ENCODE measurements around the gene MRPS18A. TPM values are rescaled to one million over a fixed set of nuclear protein-coding genes. Genes with fewer than 3 reads are reported as not detected.

MRPS18A gene
- total and polyA plus RNA-seq, 2 donors (not counting 1 experiment from before 2014, with no cell fraction given) = 39.6 to 46.3 TPM

DNA sequence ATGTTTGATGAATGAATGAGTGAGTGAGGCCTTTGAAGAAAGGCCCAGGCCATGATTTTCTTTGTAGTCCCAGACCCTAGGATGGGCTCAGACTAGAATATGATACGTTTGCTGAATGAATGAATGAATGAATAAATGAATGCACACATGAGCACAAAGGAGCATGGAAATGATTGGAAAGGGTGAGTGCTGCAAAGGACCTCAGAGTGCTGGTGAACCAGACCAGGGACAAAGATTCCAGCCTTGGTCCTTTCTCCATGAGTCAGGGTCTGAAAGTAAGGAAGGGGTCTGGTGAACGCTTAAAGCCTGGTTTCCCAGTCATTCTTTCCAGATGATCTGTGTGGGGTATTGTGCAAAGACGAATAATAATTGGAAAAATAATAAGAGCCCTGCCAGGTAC lies 40.0 kb upstream of the MRPS18A start:
- Histone ChIP-seq H3K9me3 (ENCODE audit: control extremely low read depth in 1 of 3, control insufficient read depth in 2 of 3, insufficient read depth in 1 of 3, low read length in 2 of 3) (peaks cover 3 to 19% (median 10%) of the 10 kb centered on the region in 3 donors), H3K9ac (ENCODE audit: low read length) (no peak overlapping the region), H3K79me2 (ENCODE audit: control insufficient read depth, insufficient read depth, low read length) (no peaks in the 10 kb centered on the region), H3K4me1 (ENCODE audit: control insufficient read depth in 2 of 2, insufficient read depth in 2 of 2, low read length in 2 of 2) (peaks cover 20 to 24% of the 10 kb centered on the region in 2 donors), H3K4me2 (replicated peaks; ENCODE audit: low read depth, low read length, poor library complexity, severe bottlenecking) (no peak overlapping the region), H4K20me1 (ENCODE audit: control insufficient read depth, insufficient read depth, low read length, poor library complexity, severe bottlenecking) (no peaks in the 10 kb centered on the region), H3K27me3 (replicated peaks in 1 of 4; ENCODE audit: control extremely low read depth in 1 of 4, control insufficient read depth in 3 of 4, insufficient read depth in 4 of 4, low read length in 3 of 4) (no peaks in the 10 kb centered on the region), H2AFZ (ENCODE audit: insufficient read depth, low read depth, low read length, poor library complexity, severe bottlenecking) (no peak overlapping the region), H3K36me3 (replicated peaks in 1 of 2; ENCODE audit: control extremely low read depth in 1 of 2, control insufficient read depth in 1 of 2, extremely low read depth in 1 of 2, insufficient read depth in 2 of 2, low read length in 1 of 2) (no peaks in the 10 kb centered on the region), H3K4me3 (ENCODE audit: control extremely low read depth in 1 of 5, extremely low read depth in 1 of 5, insufficient read depth in 1 of 5, low read depth in 2 of 5, low read length in 4 of 5) (no peak overlapping the region), H3K27ac (ENCODE audit: low read length in 2 of 2) (no peak overlapping the region)
- POLR2A ChIA-PET = no interaction called here
- DNase-seq (no peak), ATAC-seq (ENCODE audit: low read depth) (no peak)
- TF ChIP-seq, protein P1, sequence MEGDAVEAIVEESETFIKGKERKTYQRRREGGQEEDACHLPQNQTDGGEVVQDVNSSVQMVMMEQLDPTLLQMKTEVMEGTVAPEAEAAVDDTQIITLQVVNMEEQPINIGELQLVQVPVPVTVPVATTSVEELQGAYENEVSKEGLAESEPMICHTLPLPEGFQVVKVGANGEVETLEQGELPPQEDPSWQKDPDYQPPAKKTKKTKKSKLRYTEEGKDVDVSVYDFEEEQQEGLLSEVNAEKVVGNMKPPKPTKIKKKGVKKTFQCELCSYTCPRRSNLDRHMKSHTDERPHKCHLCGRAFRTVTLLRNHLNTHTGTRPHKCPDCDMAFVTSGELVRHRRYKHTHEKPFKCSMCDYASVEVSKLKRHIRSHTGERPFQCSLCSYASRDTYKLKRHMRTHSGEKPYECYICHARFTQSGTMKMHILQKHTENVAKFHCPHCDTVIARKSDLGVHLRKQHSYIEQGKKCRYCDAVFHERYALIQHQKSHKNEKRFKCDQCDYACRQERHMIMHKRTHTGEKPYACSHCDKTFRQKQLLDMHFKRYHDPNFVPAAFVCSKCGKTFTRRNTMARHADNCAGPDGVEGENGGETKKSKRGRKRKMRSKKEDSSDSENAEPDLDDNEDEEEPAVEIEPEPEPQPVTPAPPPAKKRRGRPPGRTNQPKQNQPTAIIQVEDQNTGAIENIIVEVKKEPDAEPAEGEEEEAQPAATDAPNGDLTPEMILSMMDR (IDR thresholded peaks at IDR 0.05) = no peak
- no peak for TF ChIP-seq EZH2 (IDR thresholded peaks at IDR 0.05; ENCODE audit: borderline replicate concordance, insufficient read depth, low read depth, low read length, poor library complexity, severe bottlenecking)
- intact Hi-C loops (cut with micrococcal nuclease) = no loop called here
- CTCF ChIA-PET = no interaction called here
- Mint-ChIP-seq H3K27ac (no peak overlapping the region), H3K4me1 (peaks cover 27% of the 10 kb centered on the region), H3K9me3 (ENCODE audit: insufficient read depth) (peaks cover 6% of the 10 kb centered on the region), H3K27me3 (peaks cover 3% of the 10 kb centered on the region), H3K4me3 (no peak overlapping the region)
- 85% methylated on average over 3 of the region's 3 CpGs for WGBS (ENCODE audit: insufficient coverage)

DNA sequence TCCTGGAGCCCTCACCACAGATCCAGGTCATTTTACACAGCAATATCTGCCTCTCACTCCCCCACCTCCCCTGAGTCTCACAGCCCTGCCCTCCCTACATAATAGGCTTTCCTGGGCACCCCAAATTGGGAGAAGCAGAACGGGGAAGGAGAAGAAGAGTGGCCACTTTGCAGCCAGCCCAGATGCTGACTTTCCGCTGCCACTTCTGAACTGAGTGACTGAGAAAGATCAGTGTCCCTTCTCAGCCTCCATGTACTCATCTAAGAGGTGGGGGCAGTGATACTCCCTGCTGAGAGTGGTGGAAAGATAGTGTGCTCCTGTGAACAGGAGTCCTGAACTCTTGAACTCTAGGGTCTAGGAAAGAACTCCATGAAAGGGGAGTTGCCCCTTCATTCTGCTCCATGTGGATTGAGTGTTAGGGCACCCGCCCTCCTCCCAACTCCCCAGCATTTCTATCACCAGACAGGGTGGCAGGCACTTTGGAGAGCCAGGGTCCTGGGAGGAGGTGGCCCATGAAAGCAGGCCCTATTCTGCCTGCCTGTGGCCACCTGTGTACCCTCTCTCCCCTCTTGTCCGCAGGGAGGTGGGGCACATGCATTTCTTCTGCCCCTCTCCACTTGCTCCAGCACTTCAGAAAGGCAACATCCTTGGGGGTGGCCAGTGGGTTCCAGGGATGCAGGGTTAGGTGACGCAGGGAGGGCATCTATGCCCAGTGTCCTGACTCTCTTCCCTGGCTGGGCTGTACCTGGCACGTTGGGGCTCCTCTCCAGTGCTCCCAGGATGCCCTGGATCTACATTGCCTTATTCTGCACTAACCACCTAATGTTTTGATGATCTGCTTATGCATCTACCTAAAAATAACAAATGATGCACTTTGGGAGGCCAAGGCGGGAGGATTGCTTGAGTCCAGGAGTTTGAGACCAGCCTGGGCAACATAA lies 38.3 kb upstream of the MRPS18A start:
- H3K36me3 ChIP-seq (replicated peaks in 1 of 2; ENCODE audit: control extremely low read depth in 1 of 2, control insufficient read depth in 1 of 2, extremely low read depth in 1 of 2, insufficient read depth in 2 of 2, low read length in 1 of 2) = no peaks in the 10 kb centered on the region
- intact Hi-C loops (cut with micrococcal nuclease) = loop anchor here (1.0 to 2.0 kb wide), 2 partner anchors 44 to 91 kb away; partner anchors contain the start of gene VEGFA
- Mint-ChIP-seq H3K27ac (peak overlapping the region; percentile 67), H3K4me3 (peak overlapping the region; percentile 47), H3K9me3 (ENCODE audit: insufficient read depth) (no peaks in the 10 kb centered on the region), H3K27me3 (peaks cover 3% of the 10 kb centered on the region), H3K4me1 (peaks cover 27% of the 10 kb centered on the region)
- H3K9ac ChIP-seq (ENCODE audit: low read length) = peak overlapping the region; percentile 6
- ATAC-seq (ENCODE audit: low read depth) (no peak), DNase-seq (no peak)
- peaks cover 20 to 24% of the 10 kb centered on the region in 2 donors for H3K4me1 ChIP-seq (ENCODE audit: control insufficient read depth in 2 of 2, insufficient read depth in 2 of 2, low read length in 2 of 2)
- TF ChIP-seq, protein P1 (IDR thresholded peaks at IDR 0.05) = no peak
- no peak for TF ChIP-seq EZH2 (IDR thresholded peaks at IDR 0.05; ENCODE audit: borderline replicate concordance, insufficient read depth, low read depth, low read length, poor library complexity, severe bottlenecking)
- no peak overlapping the region for H3K4me3 ChIP-seq (ENCODE audit: control extremely low read depth in 1 of 5, extremely low read depth in 1 of 5, insufficient read depth in 1 of 5, low read depth in 2 of 5, low read length in 4 of 5)
- H2AFZ ChIP-seq (ENCODE audit: insufficient read depth, low read depth, low read length, poor library complexity, severe bottlenecking) = peak overlapping the region; percentile 54
- ChIA-PET CTCF (interaction anchor here (0.6 to 8.1 kb wide), 10 partner anchors 11 to 351 kb away, joined by 3 to 128 read pairs (median 5); partner anchors contain the start of gene VEGFA), POLR2A (interaction anchor here (0.8 kb wide), 1 partner anchor 12 kb away, joined by 3 read pairs; no protein-coding TSS in a partner anchor)
- H3K27me3 ChIP-seq (replicated peaks in 1 of 4; ENCODE audit: control extremely low read depth in 1 of 4, control insufficient read depth in 3 of 4, insufficient read depth in 4 of 4, low read length in 3 of 4) = no peaks in the 10 kb centered on the region
- H3K9me3 ChIP-seq (ENCODE audit: control extremely low read depth in 1 of 3, control insufficient read depth in 2 of 3, insufficient read depth in 1 of 3, low read length in 2 of 3) = peaks cover 0 to 12% (median 10%) of the 10 kb centered on the region in 3 donors
- H3K79me2 ChIP-seq (ENCODE audit: control insufficient read depth, insufficient read depth, low read length) = no peaks in the 10 kb centered on the region
- peak overlapping the region; percentile 66 for H3K4me2 ChIP-seq (replicated peaks; ENCODE audit: low read depth, low read length, poor library complexity, severe bottlenecking)
- H3K27ac ChIP-seq (ENCODE audit: low read length in 2 of 2) = no peak overlapping the region
- WGBS (ENCODE audit: insufficient coverage) = 83% methylated on average over 2 of the region's 7 CpGs
- no peaks in the 10 kb centered on the region for H4K20me1 ChIP-seq (ENCODE audit: control insufficient read depth, insufficient read depth, low read length, poor library complexity, severe bottlenecking)

All from B cell (primary cell).